SKM-1 (cell line): ENCODE data around the gene FBXL15.

Experiments used
- DNase-seq: peaks from one replicate; lab custom pipeline; 2025; ENCODE audit not compliant: unreplicated experiment; lab: John Stamatoyannopoulos, UW

The FBXL15 gene

GRCh38 chr10:102424916-102425315 is 4.3 kb downstream of the FBXL15 start:
- DNase-seq = no peak

- no peak for DNase-seq
Measured at GRCh38 chr10:102425444-102425843, 4.8 kb downstream of the FBXL15 start.

GRCh38 chr10:102426803-102427287 is 6.2 kb downstream of the FBXL15 start:
- no peak for DNase-seq

- DNase-seq = no peak
Measured at GRCh38 chr10:102429468-102429867, 8.8 kb downstream of the FBXL15 start.

- no peak for DNase-seq
Measured at GRCh38 chr10:102431452-102432124, 11.0 kb downstream of the FBXL15 start.

- DNase-seq = peak; percentile 95
Measured at GRCh38 chr10:102432162-102432950, 11.7 kb downstream of the FBXL15 start, which contains the start of gene CUEDC2. CUEDC2 (minus strand) TSS chr10:102432574; CDS start chr10:102425188, 7,386 bp downstream.

GRCh38 chr10:102433619-102434046 is 13.0 kb downstream of the FBXL15 start:
- peak; percentile 28 for DNase-seq

GRCh38 chr10:102434394-102435132 is 13.9 kb downstream of the FBXL15 start:
- peak; percentile 17 for DNase-seq

- no peak for DNase-seq
Measured at GRCh38 chr10:102435133-102435497, 14.5 kb downstream of the FBXL15 start.

GRCh38 chr10:102435529-102436233 is 15.0 kb downstream of the FBXL15 start:
- peak; percentile 7 for DNase-seq

- no peak for DNase-seq
Measured at GRCh38 chr10:102436312-102436711, 15.7 kb downstream of the FBXL15 start.

- no peak for DNase-seq
Measured at GRCh38 chr10:102437515-102437914, 16.9 kb downstream of the FBXL15 start.

GRCh38 chr10:102438374-102438773 is 17.7 kb downstream of the FBXL15 start:
- no peak for DNase-seq

- no peak for DNase-seq
Measured at GRCh38 chr10:102444851-102445250, 24.2 kb downstream of the FBXL15 start.

GRCh38 chr10:102449321-102450123 is 28.9 kb downstream of the FBXL15 start:
- no peak for DNase-seq

- DNase-seq = no peak
Measured at GRCh38 chr10:102450124-102450373, 29.4 kb downstream of the FBXL15 start.

GRCh38 chr10:102450374-102451104 is 29.9 kb downstream of the FBXL15 start:
- DNase-seq = peak; percentile 69

- DNase-seq = no peak
Measured at GRCh38 chr10:102451105-102451969, 30.7 kb downstream of the FBXL15 start, which contains the start of gene C10orf95. C10orf95 (minus strand) TSS chr10:102451543; CDS start chr10:102451093, 450 bp downstream.
